ENCODE measurements around the gene SLC25A42. TPM values are rescaled to one million over a fixed set of nuclear protein-coding genes. Genes with fewer than 3 reads are reported as not detected.

Gene SLC25A42
- total and polyA plus RNA-seq, 10 donors = 9.7 to 25.3 (median 16.6) TPM

DNA sequence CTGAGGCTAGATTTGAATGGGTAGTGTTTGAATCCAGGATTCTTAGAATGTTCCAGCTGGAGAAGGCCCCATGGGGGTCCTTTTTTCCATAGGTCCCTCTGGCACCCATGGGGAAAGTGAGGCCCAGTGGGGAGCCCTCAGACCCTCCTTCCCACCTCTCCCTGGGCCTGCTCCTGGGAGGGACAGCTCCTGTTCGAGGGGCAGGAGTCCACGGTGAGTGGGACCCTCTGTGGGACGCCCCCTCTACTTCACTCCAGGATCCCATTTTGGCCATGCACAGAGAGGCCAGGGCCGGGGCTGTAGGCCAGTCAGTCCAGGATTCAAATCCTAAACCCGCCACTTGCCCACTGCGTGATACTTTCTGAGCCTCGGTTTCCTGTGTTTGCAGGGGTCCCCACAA lies 98.7 kb downstream of the SLC25A42 start:
- DNase-seq = no peak
- WGBS, 5 donors = 90 to 95% (median 92%) methylated on average over 7 of the region's 7 CpGs
- no peak for TF ChIP-seq POLR2A (IDR thresholded peaks at IDR 0.05)
- no peak for TF ChIP-seq POLR2AphosphoS5 (IDR thresholded peaks at IDR 0.05)
- TF ChIP-seq, protein P1, sequence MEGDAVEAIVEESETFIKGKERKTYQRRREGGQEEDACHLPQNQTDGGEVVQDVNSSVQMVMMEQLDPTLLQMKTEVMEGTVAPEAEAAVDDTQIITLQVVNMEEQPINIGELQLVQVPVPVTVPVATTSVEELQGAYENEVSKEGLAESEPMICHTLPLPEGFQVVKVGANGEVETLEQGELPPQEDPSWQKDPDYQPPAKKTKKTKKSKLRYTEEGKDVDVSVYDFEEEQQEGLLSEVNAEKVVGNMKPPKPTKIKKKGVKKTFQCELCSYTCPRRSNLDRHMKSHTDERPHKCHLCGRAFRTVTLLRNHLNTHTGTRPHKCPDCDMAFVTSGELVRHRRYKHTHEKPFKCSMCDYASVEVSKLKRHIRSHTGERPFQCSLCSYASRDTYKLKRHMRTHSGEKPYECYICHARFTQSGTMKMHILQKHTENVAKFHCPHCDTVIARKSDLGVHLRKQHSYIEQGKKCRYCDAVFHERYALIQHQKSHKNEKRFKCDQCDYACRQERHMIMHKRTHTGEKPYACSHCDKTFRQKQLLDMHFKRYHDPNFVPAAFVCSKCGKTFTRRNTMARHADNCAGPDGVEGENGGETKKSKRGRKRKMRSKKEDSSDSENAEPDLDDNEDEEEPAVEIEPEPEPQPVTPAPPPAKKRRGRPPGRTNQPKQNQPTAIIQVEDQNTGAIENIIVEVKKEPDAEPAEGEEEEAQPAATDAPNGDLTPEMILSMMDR (IDR thresholded peaks at IDR 0.05 in 8 of 11, conservative IDR thresholded peaks at IDR 0.05 in 3 of 11) = no peak
- Histone ChIP-seq H3K4me3 (no peak overlapping the region), H3K9me3 (no peaks in the 10 kb centered on the region), H3K4me1 (peaks cover 0 to 36% (median 13%) of the 10 kb centered on the region in 6 donors), H3K27me3 (replicated peaks in 1 of 7) (no peaks in the 10 kb centered on the region), H3K27ac (no peak overlapping the region), H3K36me3 (peaks cover 0 to 20% (median 0%) of the 10 kb centered on the region in 6 donors)
- intact Hi-C loops (cut with DNase I; ENCODE audit: low total_unique reads) = no loop called here

Other genes with a start within 250 kb of the SLC25A42 start
- gene UPF1, start 232.0 kb upstream of the SLC25A42 start, total RNA-seq = 100 to 1,000 TPM in 1 of 7 donors, 10 to 100 TPM in 6; 81.3 to 161 (median 87.7) TPM
- 10 to 100 TPM; 31.2 to 63.5 (median 34.8) TPM for gene UPF1, start 232.0 kb upstream of the SLC25A42 start, polyA plus RNA-seq
- gene CERS1, start 167.8 kb upstream of the SLC25A42 start, total RNA-seq = under 1 TPM in 4 of 7 donors, not detected in 3; 0.16 to 0.50 (median 0.40) TPM
- under 1 TPM in 2 of 3 donors, not detected in 1; 0.06 to 0.45 TPM for gene CERS1, start 167.8 kb upstream of the SLC25A42 start, polyA plus RNA-seq
- gene COPE, start 144.6 kb upstream of the SLC25A42 start, total RNA-seq = 100 to 1,000 TPM; 135 to 261 (median 158) TPM
- gene COPE, start 144.6 kb upstream of the SLC25A42 start, polyA plus RNA-seq = 100 to 1,000 TPM; 164 to 248 (median 196) TPM
- 10 to 100 TPM; 31.0 to 42.6 (median 34.8) TPM for gene DDX49, start 144.3 kb upstream of the SLC25A42 start, total RNA-seq
- 10 to 100 TPM; 37.4 to 48.0 (median 38.7) TPM for gene DDX49, start 144.3 kb upstream of the SLC25A42 start, polyA plus RNA-seq
- 100 to 1,000 TPM in 2 of 7 donors, 10 to 100 TPM in 5; 23.0 to 197 (median 80.0) TPM for gene HOMER3, start 122.8 kb upstream of the SLC25A42 start, total RNA-seq
- gene HOMER3, start 122.8 kb upstream of the SLC25A42 start, polyA plus RNA-seq = 100 to 1,000 TPM in 2 of 3 donors, 10 to 100 TPM in 1; 22.4 to 279 (median 148) TPM
- 100 to 1,000 TPM in 2 of 7 donors, 10 to 100 TPM in 5; 55.7 to 109 (median 79.1) TPM for gene SUGP2, start 30.5 kb upstream of the SLC25A42 start, total RNA-seq
- 100 to 1,000 TPM in 2 of 3 donors, 10 to 100 TPM in 1; 54.5 to 127 (median 106) TPM for gene SUGP2, start 30.5 kb upstream of the SLC25A42 start, polyA plus RNA-seq
- 10 to 100 TPM; 17.2 to 27.4 (median 18.7) TPM for gene ARMC6, start 30.4 kb upstream of the SLC25A42 start, total RNA-seq
- gene ARMC6, start 30.4 kb upstream of the SLC25A42 start, polyA plus RNA-seq = 10 to 100 TPM; 25.8 to 29.0 (median 28.5) TPM
- 10 to 100 TPM; 15.1 to 21.9 (median 18.4) TPM for gene TMEM161A, start 74.5 kb downstream of the SLC25A42 start, total RNA-seq
- 10 to 100 TPM; 17.0 to 31.7 (median 26.2) TPM for gene TMEM161A, start 74.5 kb downstream of the SLC25A42 start, polyA plus RNA-seq
- gene MEF2B, start 106.3 kb downstream of the SLC25A42 start, total RNA-seq = 1 to 10 TPM; 2.6 to 7.8 (median 3.6) TPM
- gene MEF2B, start 106.3 kb downstream of the SLC25A42 start, polyA plus RNA-seq = 10 to 100 TPM in 1 of 3 donors, 1 to 10 TPM in 2; 2.2 to 15.5 (median 2.7) TPM
- gene BORCS8, start 128.2 kb downstream of the SLC25A42 start, total RNA-seq = 10 to 100 TPM; 14.0 to 52.1 (median 26.0) TPM
- gene BORCS8, start 128.2 kb downstream of the SLC25A42 start, polyA plus RNA-seq = 10 to 100 TPM; 20.5 to 38.8 (median 26.5) TPM
- gene RFXANK, start 128.3 kb downstream of the SLC25A42 start, total RNA-seq = 10 to 100 TPM; 47.4 to 78.4 (median 72.6) TPM
- gene RFXANK, start 128.3 kb downstream of the SLC25A42 start, polyA plus RNA-seq = 100 to 1,000 TPM; 122 to 139 (median 131) TPM
- 10 to 100 TPM in 6 of 7 donors, 1 to 10 TPM in 1; 9.9 to 15.5 (median 13.8) TPM for gene NR2C2AP, start 139.4 kb downstream of the SLC25A42 start, total RNA-seq
- gene NR2C2AP, start 139.4 kb downstream of the SLC25A42 start, polyA plus RNA-seq = 10 to 100 TPM; 24.2 to 27.9 (median 25.8) TPM
- gene NCAN, start 148.0 kb downstream of the SLC25A42 start, total RNA-seq = under 1 TPM in 1 of 7 donors, not detected in 6; 0.17 TPM
- gene NCAN, start 148.0 kb downstream of the SLC25A42 start, polyA plus RNA-seq = not detected
- 1 to 10 TPM in 1 of 7 donors, under 1 TPM in 3, not detected in 3; 0.32 to 1.0 (median 0.58) TPM for gene TM6SF2, start 209.3 kb downstream of the SLC25A42 start, total RNA-seq
- under 1 TPM; 0.15 to 0.23 (median 0.22) TPM for gene TM6SF2, start 209.3 kb downstream of the SLC25A42 start, polyA plus RNA-seq